OCI-LY3 (cell line): ENCODE results near the gene RGSL1.

Experiments
- EZH2phosphoT487 ChIP-seq: fragments of 200-600 bp; shearing (Covaris generic); IDR thresholded peaks from 2 replicates; pipeline ENCODE4 v1.6.1; 2018; ENCODE audit warnings: antibody characterized with exemption, mixed run types, low read depth
- TF ChIP-seq, protein P1 (sequence below): fragments of 200-600, 300-600 bp; sonication (generic); IDR thresholded peaks from 2 replicates; pipeline ENCODE4 v1.5.1; 2014; ENCODE audit warnings: antibody characterized with exemption, low read length, low read depth

DNA sequence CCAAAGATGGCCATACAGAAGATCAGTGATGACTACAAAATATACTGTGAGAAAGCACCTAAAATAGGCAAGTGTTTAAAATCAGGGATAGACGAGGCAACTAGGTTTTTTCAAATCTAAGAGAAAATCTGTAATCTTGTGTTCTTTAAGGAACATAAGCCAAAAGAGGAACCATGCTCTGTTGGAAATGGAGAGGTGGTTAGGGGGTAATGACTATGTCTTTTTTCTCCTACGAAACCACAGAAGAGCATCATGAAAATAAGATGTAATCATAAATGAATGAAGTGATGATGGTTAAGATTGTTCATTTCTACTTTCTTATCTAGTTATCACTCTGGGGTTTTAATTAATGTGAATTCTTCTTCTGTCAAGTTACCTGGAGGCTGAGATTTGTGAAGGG lies 43.1 kb downstream of the RGSL1 start:
- TF ChIP-seq, protein P1, sequence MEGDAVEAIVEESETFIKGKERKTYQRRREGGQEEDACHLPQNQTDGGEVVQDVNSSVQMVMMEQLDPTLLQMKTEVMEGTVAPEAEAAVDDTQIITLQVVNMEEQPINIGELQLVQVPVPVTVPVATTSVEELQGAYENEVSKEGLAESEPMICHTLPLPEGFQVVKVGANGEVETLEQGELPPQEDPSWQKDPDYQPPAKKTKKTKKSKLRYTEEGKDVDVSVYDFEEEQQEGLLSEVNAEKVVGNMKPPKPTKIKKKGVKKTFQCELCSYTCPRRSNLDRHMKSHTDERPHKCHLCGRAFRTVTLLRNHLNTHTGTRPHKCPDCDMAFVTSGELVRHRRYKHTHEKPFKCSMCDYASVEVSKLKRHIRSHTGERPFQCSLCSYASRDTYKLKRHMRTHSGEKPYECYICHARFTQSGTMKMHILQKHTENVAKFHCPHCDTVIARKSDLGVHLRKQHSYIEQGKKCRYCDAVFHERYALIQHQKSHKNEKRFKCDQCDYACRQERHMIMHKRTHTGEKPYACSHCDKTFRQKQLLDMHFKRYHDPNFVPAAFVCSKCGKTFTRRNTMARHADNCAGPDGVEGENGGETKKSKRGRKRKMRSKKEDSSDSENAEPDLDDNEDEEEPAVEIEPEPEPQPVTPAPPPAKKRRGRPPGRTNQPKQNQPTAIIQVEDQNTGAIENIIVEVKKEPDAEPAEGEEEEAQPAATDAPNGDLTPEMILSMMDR: no peak
- no peak for TF ChIP-seq EZH2phosphoT487
